ENCODE results near the gene AMBRA1. TPM values are rescaled to one million over a fixed set of nuclear protein-coding genes. Genes with fewer than 3 reads are reported as not detected.

Gene AMBRA1
- total RNA-seq, 2 donors from 2014 or later, result 35.2 to 42.2 TPM

DNA sequence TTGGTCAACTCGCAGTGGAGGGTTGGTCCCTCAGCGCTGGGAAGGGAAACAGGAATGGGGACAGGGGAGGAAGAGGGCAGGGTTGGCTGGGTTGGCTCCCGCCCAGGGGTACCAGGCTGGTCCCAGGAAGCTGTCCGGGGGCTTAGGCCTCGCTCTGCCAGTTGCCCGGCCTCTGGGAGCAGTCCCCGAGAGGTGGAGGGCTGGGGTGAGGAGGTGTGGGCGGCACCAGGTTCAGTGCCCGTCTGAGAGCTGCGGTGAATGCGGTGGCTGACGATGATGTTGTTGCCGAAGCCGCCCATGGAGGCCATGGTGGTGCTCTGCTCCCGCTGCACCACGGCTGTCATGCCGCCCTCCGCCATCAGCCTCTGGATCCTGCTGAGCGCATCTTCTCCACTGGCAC is 196.3 kb downstream of the AMBRA1 start:
- peaks cover under 1 to 3% of the 10 kb centered on the region in 2 donors for H3K4me1 ChIP-seq (ENCODE audit: control insufficient read depth in 1 of 2, low read depth in 2 of 2)
- H3K4me3 ChIP-seq, result no peak overlapping the region
- TF ChIP-seq, protein P1, sequence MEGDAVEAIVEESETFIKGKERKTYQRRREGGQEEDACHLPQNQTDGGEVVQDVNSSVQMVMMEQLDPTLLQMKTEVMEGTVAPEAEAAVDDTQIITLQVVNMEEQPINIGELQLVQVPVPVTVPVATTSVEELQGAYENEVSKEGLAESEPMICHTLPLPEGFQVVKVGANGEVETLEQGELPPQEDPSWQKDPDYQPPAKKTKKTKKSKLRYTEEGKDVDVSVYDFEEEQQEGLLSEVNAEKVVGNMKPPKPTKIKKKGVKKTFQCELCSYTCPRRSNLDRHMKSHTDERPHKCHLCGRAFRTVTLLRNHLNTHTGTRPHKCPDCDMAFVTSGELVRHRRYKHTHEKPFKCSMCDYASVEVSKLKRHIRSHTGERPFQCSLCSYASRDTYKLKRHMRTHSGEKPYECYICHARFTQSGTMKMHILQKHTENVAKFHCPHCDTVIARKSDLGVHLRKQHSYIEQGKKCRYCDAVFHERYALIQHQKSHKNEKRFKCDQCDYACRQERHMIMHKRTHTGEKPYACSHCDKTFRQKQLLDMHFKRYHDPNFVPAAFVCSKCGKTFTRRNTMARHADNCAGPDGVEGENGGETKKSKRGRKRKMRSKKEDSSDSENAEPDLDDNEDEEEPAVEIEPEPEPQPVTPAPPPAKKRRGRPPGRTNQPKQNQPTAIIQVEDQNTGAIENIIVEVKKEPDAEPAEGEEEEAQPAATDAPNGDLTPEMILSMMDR (IDR thresholded peaks at IDR 0.05), result no peak
- no peaks in the 10 kb centered on the region for H3K9me3 ChIP-seq
- no peak overlapping the region for H3K27ac ChIP-seq
- DNase-seq (ENCODE audit: low spot score) (no peak), ATAC-seq (ENCODE audit: insufficient number of reproducible peaks, low FRiP score, low read depth) (no peak)
- no peaks in the 10 kb centered on the region for H3K27me3 ChIP-seq (replicated peaks; ENCODE audit: insufficient read depth)
- H3K36me3 ChIP-seq, result peaks cover 9% of the 10 kb centered on the region

- no peak overlapping the region for H3K27ac ChIP-seq
- DNase-seq (ENCODE audit: low spot score), result no peak
- H3K4me3 ChIP-seq, result no peak overlapping the region
- no peaks in the 10 kb centered on the region for H3K9me3 ChIP-seq
- peaks cover 14% of the 10 kb centered on the region for H3K27me3 ChIP-seq (replicated peaks; ENCODE audit: insufficient read depth)
- no peak for ATAC-seq (ENCODE audit: insufficient number of reproducible peaks, low FRiP score, low read depth)
- TF ChIP-seq, protein P1 (IDR thresholded peaks at IDR 0.05), result no peak
- peaks cover 15 to 25% of the 10 kb centered on the region in 2 donors for H3K4me1 ChIP-seq (ENCODE audit: control insufficient read depth in 1 of 2, low read depth in 2 of 2)
- peaks cover 9% of the 10 kb centered on the region for H3K36me3 ChIP-seq
Measured at GRCh38 chr11:46393759-46394158, 200.1 kb downstream of the AMBRA1 start.

GRCh38 chr11:46393231-46393616 is 200.6 kb downstream of the AMBRA1 start:
- peaks cover 15 to 25% of the 10 kb centered on the region in 2 donors for H3K4me1 ChIP-seq (ENCODE audit: control insufficient read depth in 1 of 2, low read depth in 2 of 2)
- peaks cover 14% of the 10 kb centered on the region for H3K27me3 ChIP-seq (replicated peaks; ENCODE audit: insufficient read depth)
- TF ChIP-seq, protein P1 (IDR thresholded peaks at IDR 0.05), result no peak
- H3K9me3 ChIP-seq, result no peaks in the 10 kb centered on the region
- H3K4me3 ChIP-seq, result no peak overlapping the region
- no peak overlapping the region for H3K27ac ChIP-seq
- ATAC-seq (ENCODE audit: insufficient number of reproducible peaks, low FRiP score, low read depth) (no peak), DNase-seq (ENCODE audit: low spot score) (no peak)
- peaks cover 9% of the 10 kb centered on the region for H3K36me3 ChIP-seq

DNA sequence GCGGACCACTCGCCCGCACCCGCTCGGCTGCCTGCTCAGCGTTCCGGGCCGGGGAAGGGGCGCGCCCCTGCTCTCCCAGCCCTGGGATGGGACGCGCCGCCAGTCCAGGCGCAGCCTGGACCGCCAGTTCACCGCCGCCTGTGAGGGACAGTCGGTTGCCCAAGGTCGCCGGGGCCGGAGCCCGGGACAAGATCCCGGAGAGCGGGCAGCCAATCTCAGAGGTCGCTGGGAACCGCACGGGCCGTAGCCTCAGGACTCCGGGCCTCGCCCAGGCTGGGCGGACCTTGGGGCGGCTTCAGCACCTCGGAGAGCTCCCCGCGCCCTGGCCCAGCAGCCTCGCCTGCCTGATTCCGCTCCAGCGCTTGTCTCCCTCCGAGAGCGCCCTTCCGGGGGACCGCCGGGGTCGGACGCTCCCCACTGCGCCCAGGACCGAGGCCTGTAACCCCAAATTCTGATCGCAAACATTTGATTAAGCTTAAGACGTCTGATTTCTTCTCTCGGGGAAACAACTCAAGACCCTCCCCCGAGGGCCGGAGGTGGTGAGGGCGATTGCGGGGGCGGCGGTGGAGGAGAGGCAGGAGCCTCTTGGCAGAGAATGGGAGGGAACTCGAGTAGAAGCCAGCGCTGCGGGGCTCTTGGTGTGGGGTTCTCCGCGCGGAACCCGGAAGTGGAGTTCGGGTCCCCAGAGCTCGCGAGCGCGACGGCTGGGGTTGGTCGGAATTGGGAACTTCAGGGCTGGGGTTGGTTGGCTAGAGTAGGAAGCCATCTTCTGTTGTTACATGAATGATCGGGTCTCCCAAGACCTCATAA is 201.2 kb downstream of the AMBRA1 start:
- peaks cover 14% of the 10 kb centered on the region for H3K27me3 ChIP-seq (replicated peaks; ENCODE audit: insufficient read depth)
- peaks cover 15 to 25% of the 10 kb centered on the region in 2 donors for H3K4me1 ChIP-seq (ENCODE audit: control insufficient read depth in 1 of 2, low read depth in 2 of 2)
- H3K36me3 ChIP-seq, result peaks cover 9% of the 10 kb centered on the region
- ATAC-seq (ENCODE audit: insufficient number of reproducible peaks, low FRiP score, low read depth), result peak; percentile 65
- TF ChIP-seq, protein P1 (IDR thresholded peaks at IDR 0.05), result no peak
- H3K4me3 ChIP-seq, result peak overlapping the region; percentile 66
- DNase-seq (ENCODE audit: low spot score), result no peak
- H3K9me3 ChIP-seq, result no peaks in the 10 kb centered on the region
- no peak overlapping the region for H3K27ac ChIP-seq

DNA sequence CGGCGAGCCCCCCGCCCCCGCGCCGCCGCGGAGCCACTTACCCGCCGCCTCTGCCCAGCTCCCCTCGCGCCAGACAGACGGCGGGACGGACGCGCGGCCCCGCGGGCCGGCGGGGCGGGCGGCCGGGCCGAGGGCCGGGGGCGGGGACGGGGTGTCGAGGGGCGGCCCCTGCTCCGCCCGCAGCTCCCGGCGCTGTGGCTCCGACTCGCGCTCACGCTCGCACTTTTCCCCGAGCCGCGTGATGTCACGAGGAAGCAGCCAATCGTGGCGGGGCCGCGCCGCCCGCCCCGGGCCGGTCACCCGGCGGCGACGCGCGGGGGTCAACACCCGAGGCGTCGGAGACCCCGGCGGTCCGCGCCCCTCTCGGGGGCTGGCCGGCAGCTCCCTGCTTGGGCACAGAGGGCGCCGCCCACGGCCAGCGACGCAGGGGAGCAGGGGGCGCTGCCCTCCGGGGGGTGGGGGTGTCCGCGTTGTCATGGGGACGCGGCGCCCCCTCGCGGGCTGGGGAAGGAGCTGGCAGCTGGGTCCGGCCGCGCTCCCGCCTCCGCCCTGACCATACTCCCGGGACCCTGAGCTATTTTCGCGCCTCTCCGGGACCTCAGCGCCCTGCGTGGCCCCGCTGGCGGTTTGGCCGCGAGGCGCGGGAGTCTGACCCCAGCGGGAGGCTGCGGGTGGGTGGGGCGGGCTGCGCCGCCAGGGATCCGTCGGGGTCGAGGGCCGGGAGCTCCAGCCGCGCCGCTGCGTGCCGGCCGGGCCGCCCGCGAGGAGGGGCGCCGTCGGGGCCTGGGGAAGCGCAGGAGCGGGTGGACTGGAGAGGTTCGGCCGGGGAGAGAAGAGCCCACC is 202.0 kb downstream of the AMBRA1 start, which contains the start of gene CHRM4:
TSS of gene CHRM4 (minus strand) at position 199 of the 843 bp plus-strand sequence. CDS start 5,219 bp downstream, outside the sequence.
- H3K27me3 ChIP-seq (replicated peaks; ENCODE audit: insufficient read depth), result peaks cover 14% of the 10 kb centered on the region
- H3K9me3 ChIP-seq, result no peaks in the 10 kb centered on the region
- DNase-seq (ENCODE audit: low spot score) (no peak), ATAC-seq (ENCODE audit: insufficient number of reproducible peaks, low FRiP score, low read depth) (no peak)
- H3K4me3 ChIP-seq, result peak within 1 kb of the TSS; percentile 66
- H3K36me3 ChIP-seq, result peaks cover 1% of the 10 kb centered on the region
- TF ChIP-seq, protein P1 (IDR thresholded peaks at IDR 0.05), result no peak
- H3K27ac ChIP-seq, result peak within 1 kb of the TSS in 1 of 2 donors; percentile 30
- peaks cover 15 to 25% of the 10 kb centered on the region in 2 donors for H3K4me1 ChIP-seq (ENCODE audit: control insufficient read depth in 1 of 2, low read depth in 2 of 2)
